RWPE1 (cell line): ENCODE data around the gene CCDC73.
"Not testable (repeated sequence)": the region's sequence is repeated elsewhere in the genome, so short reads cannot be mapped to it uniquely, and the experiment has no call there.

ENCODE experiments used
- CTCF ChIA-PET: fragments of 350-600 bp; sonication (Branson Sonifier 250); formaldehyde crosslinking; extraction: SDS; loops from one replicate; lab custom pipeline; 2021; lab: Yijun Ruan, JAX
- POLR2A ChIA-PET: fragments of 400-600 bp; formaldehyde crosslinking; extraction: SDS; loops from one replicate; lab custom pipeline; 2020; ENCODE audit warnings: antibody characterized with exemption; ENCODE audit not compliant: low non-redundant PET; lab: Yijun Ruan, JAX
- DNase-seq: peaks from one replicate; pipeline ENCODE4 v3.0.0; 2012; ENCODE audit warnings: low spot score
- H3K27ac ChIP-seq: fragments of 450-650 bp; 2 replicates; pipeline ENCODE4 v1.5.1; 2017
- CTCF ChIP-seq: fragments of 450-650 bp; conservative IDR thresholded peaks from 2 replicates; pipeline ENCODE4 v1.5.1; 2017; ENCODE audit warnings: low read depth, mild to moderate bottlenecking

Gene CCDC73

GRCh38 chr11:32774081-32774480 is 20.4 kb downstream of the CCDC73 start:
- no peak for DNase-seq
- POLR2A ChIA-PET = no interaction called here
- no peak overlapping the region for H3K27ac ChIP-seq
- TF ChIP-seq CTCF = no peak
- CTCF ChIA-PET = no interaction called here

DNA sequence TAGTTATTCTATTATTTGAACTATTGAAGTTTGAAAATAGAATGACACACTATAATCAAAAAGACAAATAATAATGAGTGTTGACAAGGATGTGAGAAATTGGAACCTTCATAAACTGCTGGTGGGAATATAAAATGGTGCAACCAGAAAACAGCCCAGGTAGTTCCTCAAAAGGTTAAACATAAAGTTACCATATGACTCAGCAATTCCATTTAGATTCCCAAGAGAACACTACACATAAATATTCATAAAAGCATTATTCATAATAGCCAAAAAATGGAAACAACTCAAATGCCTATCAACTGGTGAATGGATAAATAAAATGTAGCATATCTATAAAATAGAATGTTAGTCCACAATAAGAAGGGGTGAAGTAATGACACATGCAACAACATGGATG is 21.7 kb downstream of the CCDC73 start:
- ChIA-PET CTCF (interaction anchor here (0.6 to 0.8 kb wide), 2 partner anchors 10 to 740 kb away, joined by 3 to 4 read pairs; no protein-coding TSS in a partner anchor), POLR2A (no interaction called here)
- DNase-seq = no peak
- TF ChIP-seq CTCF = no peak
- H3K27ac ChIP-seq = no peak overlapping the region

- CTCF ChIA-PET, POLR2A ChIA-PET, H3K27ac ChIP-seq, DNase-seq: not testable (repeated sequence)
Observed at GRCh38 chr11:32761774-32762173, 32.7 kb downstream of the CCDC73 start.

DNA sequence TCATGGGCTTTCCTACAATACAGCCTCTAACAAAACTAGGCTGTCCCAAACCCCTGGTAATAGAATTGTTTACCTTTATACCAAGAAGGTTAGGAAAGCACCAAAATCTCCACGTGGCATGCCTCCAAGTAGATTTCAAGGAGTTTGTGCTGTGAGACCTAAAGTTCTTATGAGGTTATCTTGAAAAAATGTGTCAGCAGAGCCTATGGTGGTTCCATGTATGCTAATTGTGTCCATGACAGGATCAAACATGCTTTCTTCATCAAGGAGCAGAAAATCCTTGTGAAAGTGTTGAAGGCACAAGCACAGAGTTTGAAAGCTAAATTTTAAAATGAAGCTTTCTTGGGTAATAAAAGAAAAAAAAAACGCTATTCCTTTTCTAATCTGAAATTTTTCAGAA is 36.2 kb downstream of the CCDC73 start:
- no peak overlapping the region for H3K27ac ChIP-seq
- no peak for DNase-seq
- no peak for TF ChIP-seq CTCF
- ChIA-PET CTCF (interaction anchor here (0.8 kb wide), 1 partner anchor 47 kb away, joined by 3 read pairs; no protein-coding TSS in a partner anchor), POLR2A (no interaction called here)

GRCh38 chr11:32753181-32753580 is 41.3 kb downstream of the CCDC73 start:
- CTCF ChIA-PET, POLR2A ChIA-PET, DNase-seq, H3K27ac ChIP-seq: not testable (repeated sequence)

- ChIA-PET CTCF (interaction anchor here (0.6 kb wide), 1 partner anchor 1295 kb away, joined by 3 read pairs; no protein-coding TSS in a partner anchor), POLR2A (no interaction called here)
- TF ChIP-seq CTCF = no peak
- H3K27ac ChIP-seq = no peak overlapping the region
- DNase-seq = no peak
Observed at GRCh38 chr11:32752001-32752400, 42.5 kb downstream of the CCDC73 start.

- no peak overlapping the region for H3K27ac ChIP-seq
- POLR2A ChIA-PET = no interaction called here
- no peak for TF ChIP-seq CTCF
- CTCF ChIA-PET = no interaction called here
- no peak for DNase-seq
Observed at GRCh38 chr11:32751381-32751780, 43.1 kb downstream of the CCDC73 start.

GRCh38 chr11:32729976-32730375 is 64.5 kb downstream of the CCDC73 start:
- no peak for TF ChIP-seq CTCF
- POLR2A ChIA-PET = no interaction called here
- H3K27ac ChIP-seq = no peak overlapping the region
- no peak for DNase-seq
- CTCF ChIA-PET = interaction anchor here (0.6 kb wide), 1 partner anchor 24 kb away, joined by 8 read pairs; no protein-coding TSS in a partner anchor
